Right lobe of liver (tissue), 4 donors: ENCODE results near the gene TEX10.

Experiments used
- CTCF ChIP-seq, 4 donors: fragments of 200-600 bp in 3 of 4; fragments of 450-650 bp in 1 of 4; IDR thresholded peaks; one replicate each; pipeline versions ENCODE4 v1.5.1 to v1.8.0; 2016 to 2022; ENCODE audit warnings: antibody characterized with exemption in 4 of 4, mild to moderate bottlenecking in 2 of 4
- POLR2A ChIP-seq: fragments of 450-650 bp; IDR thresholded peaks from one replicate; pipeline ENCODE4 v1.6.1; 2017; ENCODE audit warnings: antibody characterized with exemption, mild to moderate bottlenecking
- donor health status: DM: no; HTN: no; CAD: no.
- donor health status: DM: no; HTN: no; CAD: no.
- donor health status: DM: no; HTN: yes; CAD: no.

GRCh38 chr9:100269656-100270055, 83.1 kb downstream of the TEX10 start:
- TF ChIP-seq CTCF (IDR thresholded peaks at IDR 0.05) = no peak
- no peak for TF ChIP-seq POLR2A
